CD4-positive, alpha-beta T cell (primary cell): Measurements from ENCODE around the gene MAP1LC3B2. TPM values are rescaled to one million over a fixed set of nuclear protein-coding genes. Genes with fewer than 3 reads are reported as not detected.

ENCODE experiments used
- ATAC-seq: fragments of 200-7000 bp; cut with Tn5 transposase; one replicate; pipeline ENCODE4 v1.10.0; 2022; ENCODE audit warnings: mild to moderate bottlenecking; ENCODE audit not compliant: poor library complexity
- CTCF ChIA-PET: fragments of 350-600 bp; sonication (Branson Sonifier 250); formaldehyde crosslinking; loops from one replicate; lab custom pipeline; 2021; ENCODE audit warnings: antibody characterized with exemption, inconsistent platforms; lab: Charles Lee
- POLR2A ChIA-PET: fragments of 350-600 bp; sonication (Branson Sonifier 250); formaldehyde crosslinking; loops from one replicate; lab custom pipeline; 2021; ENCODE audit warnings: antibody characterized with exemption, inconsistent platforms; lab: Charles Lee
- DNase-seq, 14 experiments: peaks; one replicate each; pipeline ENCODE4 v3.0.0-alpha.2; 2013 to 2020; ENCODE audit warnings: mixed read lengths in 2 of 14
- H3K27ac ChIP-seq, 2 donors: one replicate each; pipeline versions ENCODE4 v1.5.1 to v1.7.0; 2013; ENCODE audit warnings: low read length in 2 of 2, low read depth in 1 of 2, mild to moderate bottlenecking in 1 of 2
- H3K27me3 ChIP-seq, 2 experiments: 1 replicate in 1 of 2; 2 replicates in 1 of 2; pipeline versions ENCODE4 v1.6.1 to v1.7.0; 2013; ENCODE audit warnings: low read length in 2 of 2, control low read depth in 1 of 2, mild to moderate bottlenecking in 1 of 2, moderate library complexity in 1 of 2; ENCODE audit not compliant: insufficient read depth in 2 of 2, control insufficient read depth in 1 of 2
- H3K36me3 ChIP-seq: one replicate; pipeline ENCODE4 v1.6.1; 2013; ENCODE audit warnings: low read length, control low read depth; ENCODE audit not compliant: insufficient read depth
- H3K4me1 ChIP-seq: one replicate; pipeline ENCODE4 v1.6.1; 2013; ENCODE audit warnings: low read length, control low read depth; ENCODE audit not compliant: insufficient read depth
- H3K4me3 ChIP-seq: one replicate; pipeline ENCODE4 v1.5.1; 2013; ENCODE audit warnings: mild to moderate bottlenecking, low read length, moderate library complexity
- H3K9me3 ChIP-seq, 2 experiments: 1 replicate in 1 of 2; 2 replicates in 1 of 2; pipeline versions ENCODE4 v1.6.1 to v1.7.0; 2013; ENCODE audit warnings: low read length in 2 of 2, mild to moderate bottlenecking in 2 of 2, control low read depth in 1 of 2, moderate library complexity in 1 of 2; ENCODE audit not compliant: control insufficient read depth in 1 of 2, insufficient read depth in 1 of 2
- H3K27ac Mint-ChIP-seq: one replicate; pipeline ENCODE4 v1.8.0; 2020; ENCODE audit warnings: mixed read lengths
- H3K27me3 Mint-ChIP-seq: one replicate; pipeline ENCODE4 v1.8.0; 2021; ENCODE audit warnings: mixed read lengths
- H3K36me3 Mint-ChIP-seq: one replicate; pipeline ENCODE4 v1.8.0; 2021; ENCODE audit warnings: low read depth, mixed read lengths
- H3K4me1 Mint-ChIP-seq: one replicate; pipeline ENCODE4 v1.8.0; 2021; ENCODE audit warnings: low read depth, mixed read lengths
- H3K4me3 Mint-ChIP-seq: one replicate; pipeline ENCODE4 v1.8.0; 2020; ENCODE audit warnings: mild to moderate bottlenecking, mixed read lengths
- H3K9me3 Mint-ChIP-seq: one replicate; pipeline ENCODE4 v1.8.0; 2020; ENCODE audit warnings: mixed read lengths
- CTCF ChIP-seq: fragments of 200-600 bp; IDR thresholded peaks from one replicate; pipeline ENCODE4 v1.8.0; 2022; ENCODE audit warnings: antibody characterized with exemption, mild to moderate bottlenecking
- intact Hi-C, 2 experiments: fragments of 100-400 bp; cut with DNase I in 1 of 2; cut with micrococcal nuclease in 1 of 2; formaldehyde crosslinking; loops; one replicate each; pipeline versions ENCODE4 v1.15.1 to v1.9.0; 2023 to 2025; cut with DNase I, micrococcal nuclease
- total RNA-seq, 174 experiments: library from RNA in 2 of 174; stranded (reverse) in 2 of 174; gene quantifications; one replicate each; pipeline ENCODE4 v1.2.3 and lab custom pipeline; 2021 to 2026

The MAP1LC3B2 gene
- total RNA-seq, 2 experiments from 2014 or later, result 1.5 to 2.1 TPM

- ChIA-PET POLR2A (no interaction called here), CTCF (interaction anchor here (1.6 kb wide), 1 partner anchor 37 kb away, joined by 3 read pairs; no protein-coding TSS in a partner anchor)
- H3K27ac Mint-ChIP-seq, result no peak overlapping the region
- ATAC-seq (no peak), DNase-seq (no peak)
- peaks cover 4% of the 10 kb centered on the region for H3K27me3 Mint-ChIP-seq
- Histone ChIP-seq H3K36me3 (no peaks in the 10 kb centered on the region), H3K9me3 (no peaks in the 10 kb centered on the region), H3K27ac (no peak overlapping the region), H3K27me3 (peaks cover 0 to 2% of the 10 kb centered on the region in 2 experiments), H3K4me1 (peaks cover 5% of the 10 kb centered on the region), H3K4me3 (no peak overlapping the region)
- H3K9me3 Mint-ChIP-seq, result no peaks in the 10 kb centered on the region
- H3K36me3 Mint-ChIP-seq, result no peaks in the 10 kb centered on the region
- H3K4me3 Mint-ChIP-seq, result no peak overlapping the region
- peaks cover 3% of the 10 kb centered on the region for H3K4me1 Mint-ChIP-seq
- intact Hi-C loops, result loop anchor here in 1 of 2 experiments (5.0 to 10.0 kb wide), 2 partner anchors 332 to 609 kb away; partner anchors contain the start of gene MED13L
- no peak for TF ChIP-seq CTCF
These were observed 47.2 kb downstream of the MAP1LC3B2 start for GRCh38 chr12:116606397-116606796.

GRCh38 chr12:116607039-116607438, 47.9 kb downstream of the MAP1LC3B2 start:
- ChIA-PET POLR2A (no interaction called here), CTCF (interaction anchor here (1.6 kb wide), 1 partner anchor 36 kb away, joined by 3 read pairs; no protein-coding TSS in a partner anchor)
- Mint-ChIP-seq H3K27me3 (peaks cover 4% of the 10 kb centered on the region), H3K27ac (no peak overlapping the region), H3K36me3 (no peaks in the 10 kb centered on the region), H3K9me3 (no peaks in the 10 kb centered on the region), H3K4me1 (peaks cover 3% of the 10 kb centered on the region), H3K4me3 (no peak overlapping the region)
- Histone ChIP-seq H3K4me3 (no peak overlapping the region), H3K36me3 (no peaks in the 10 kb centered on the region), H3K27ac (no peak overlapping the region), H3K4me1 (peaks cover 5% of the 10 kb centered on the region), H3K9me3 (no peaks in the 10 kb centered on the region), H3K27me3 (peaks cover 0 to 2% of the 10 kb centered on the region in 2 experiments)
- ATAC-seq (no peak), DNase-seq (no peak)
- no peak for TF ChIP-seq CTCF
- intact Hi-C loops, result loop anchor here in 1 of 2 experiments (5.0 to 10.0 kb wide), 2 partner anchors 332 to 610 kb away; partner anchors contain the start of gene MED13L

- H3K27ac Mint-ChIP-seq, result no peak overlapping the region
- CTCF ChIA-PET, result interaction anchor here (0.8 to 1.0 kb wide), 2 partner anchors 9 to 50 kb away, joined by 3 read pairs; no protein-coding TSS in a partner anchor
- H3K9me3 Mint-ChIP-seq, result no peaks in the 10 kb centered on the region
- ATAC-seq (peak; percentile 39), DNase-seq (peak in 10 of 14 experiments; percentile 4 to 60 (median 22))
- POLR2A ChIA-PET, result no interaction called here
- Histone ChIP-seq H3K4me3 (no peak overlapping the region), H3K27me3 (peaks cover 0 to 2% of the 10 kb centered on the region in 2 experiments), H3K36me3 (no peaks in the 10 kb centered on the region), H3K4me1 (peaks cover 5% of the 10 kb centered on the region), H3K9me3 (no peaks in the 10 kb centered on the region), H3K27ac (no peak overlapping the region)
- H3K4me1 Mint-ChIP-seq, result peaks cover 3% of the 10 kb centered on the region
- peaks cover 4% of the 10 kb centered on the region for H3K27me3 Mint-ChIP-seq
- no peak overlapping the region for H3K4me3 Mint-ChIP-seq
- peak; percentile 48 for TF ChIP-seq CTCF
- H3K36me3 Mint-ChIP-seq, result no peaks in the 10 kb centered on the region
- intact Hi-C loops, result loop anchor here in 1 of 2 experiments (5.0 to 10.0 kb wide), 2 partner anchors 335 to 612 kb away; partner anchors contain the start of gene MED13L
These were observed 50.3 kb downstream of the MAP1LC3B2 start for GRCh38 chr12:116609319-116610114.
